Measurements from ENCODE around the gene CPT1A. TPM values are rescaled to one million over a fixed set of nuclear protein-coding genes. Genes with fewer than 3 reads are reported as not detected.

Gene CPT1A
- total RNA-seq, 1 experiment from 2014 or later, result 153 TPM

- Histone ChIP-seq H3K4me3 (ENCODE audit: low read depth in 2 of 2, low read length in 2 of 2) (no peak overlapping the region), H3K36me3 (ENCODE audit: control insufficient read depth, insufficient read depth, low read length) (peaks cover 4% of the 10 kb centered on the region; the same call in 1 of the 2 replicates), H3K9me3 (ENCODE audit: control insufficient read depth, insufficient read depth, low read depth, low read length) (no peaks in the 10 kb centered on the region), H3K27me3 (ENCODE audit: control insufficient read depth, insufficient read depth, low read length) (no peaks in the 10 kb centered on the region), H3K27ac (ENCODE audit: low read length) (no peak overlapping the region), H3K4me1 (ENCODE audit: control insufficient read depth, insufficient read depth, low read length) (peaks cover 8% of the 10 kb centered on the region; the same call in 1 of the 2 replicates)
- ChIA-PET POLR2A (interaction anchor here (0.6 kb wide), 1 partner anchor 35 kb away, joined by 13 read pairs; no protein-coding TSS in a partner anchor), CTCF (interaction anchor here (0.6 kb wide), 1 partner anchor 21 kb away, joined by 3 read pairs; no protein-coding TSS in a partner anchor)
- ATAC-seq (peak; percentile 35; the same call in 1 of the 2 replicates), DNase-seq (ENCODE audit: low read depth, low spot score) (no peak)
- in situ Hi-C loops (cut with HindIII; ENCODE audit: low pct_unique_long_range_greater_than_20kb, low sequenced_read_pairs) (no loop called here), intact Hi-C loops (cut with micrococcal nuclease; ENCODE audit: unreplicated experiment) (no loop called here)
- BruUV-seq (replicated peaks), result no TSS peak
- TF ChIP-seq TCF7L2 (IDR thresholded peaks at IDR 0.05; ENCODE audit: low read depth, low read length), result no peak
- TF ChIP-seq POLR2AphosphoS5 (IDR thresholded peaks at IDR 0.05; ENCODE audit: low read depth, low read length), result no peak
- no peak for TF ChIP-seq CTCF (IDR thresholded peaks at IDR 0.05)
Observed at GRCh38 chr11:68819362-68819761, 22.4 kb downstream of the CPT1A start.

DNA sequence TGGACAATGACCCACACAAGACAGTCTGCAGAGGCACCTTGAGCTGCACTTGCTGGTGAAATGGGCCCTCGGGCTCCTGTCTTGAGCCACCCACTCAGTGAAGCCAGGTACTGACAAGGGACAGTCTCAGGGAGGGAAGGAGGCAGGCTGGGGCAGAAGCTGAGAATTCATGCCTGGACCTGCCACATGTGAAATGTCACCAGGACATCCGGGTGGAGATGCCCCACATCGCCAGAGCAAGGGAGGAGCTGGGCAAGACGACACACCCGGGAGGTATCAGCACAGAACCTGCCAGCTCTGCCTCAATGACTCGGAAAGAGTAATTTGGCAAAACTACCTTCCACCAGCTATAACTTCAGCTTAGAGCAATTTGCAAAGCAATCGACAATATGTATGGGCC, 23.5 kb downstream of the CPT1A start:
- ChIA-PET POLR2A (interaction anchor here (0.5 to 0.6 kb wide), 2 partner anchors 9 to 88 kb away, joined by 3 to 5 read pairs; no protein-coding TSS in a partner anchor), CTCF (interaction anchor here (0.6 to 0.7 kb wide), 2 partner anchors 8 to 185 kb away, joined by 3 to 5 read pairs; no protein-coding TSS in a partner anchor)
- Histone ChIP-seq H3K27ac (ENCODE audit: low read length) (no peak overlapping the region), H3K4me1 (ENCODE audit: control insufficient read depth, insufficient read depth, low read length) (peaks cover 8% of the 10 kb centered on the region; the same call in 1 of the 2 replicates), H3K27me3 (ENCODE audit: control insufficient read depth, insufficient read depth, low read length) (no peaks in the 10 kb centered on the region), H3K4me3 (ENCODE audit: low read depth in 2 of 2, low read length in 2 of 2) (no peak overlapping the region), H3K9me3 (ENCODE audit: control insufficient read depth, insufficient read depth, low read depth, low read length) (no peaks in the 10 kb centered on the region), H3K36me3 (ENCODE audit: control insufficient read depth, insufficient read depth, low read length) (peaks cover 4% of the 10 kb centered on the region; the same call in 1 of the 2 replicates)
- peak; percentile 50 for ATAC-seq
- intact Hi-C loops (cut with micrococcal nuclease; ENCODE audit: unreplicated experiment), result no loop called here
- in situ Hi-C loops (cut with HindIII; ENCODE audit: low pct_unique_long_range_greater_than_20kb, low sequenced_read_pairs), result no loop called here
- no TSS peak for BruUV-seq (replicated peaks)
- no peak for TF ChIP-seq POLR2AphosphoS5 (IDR thresholded peaks at IDR 0.05; ENCODE audit: low read depth, low read length)
- TF ChIP-seq, protein P1, sequence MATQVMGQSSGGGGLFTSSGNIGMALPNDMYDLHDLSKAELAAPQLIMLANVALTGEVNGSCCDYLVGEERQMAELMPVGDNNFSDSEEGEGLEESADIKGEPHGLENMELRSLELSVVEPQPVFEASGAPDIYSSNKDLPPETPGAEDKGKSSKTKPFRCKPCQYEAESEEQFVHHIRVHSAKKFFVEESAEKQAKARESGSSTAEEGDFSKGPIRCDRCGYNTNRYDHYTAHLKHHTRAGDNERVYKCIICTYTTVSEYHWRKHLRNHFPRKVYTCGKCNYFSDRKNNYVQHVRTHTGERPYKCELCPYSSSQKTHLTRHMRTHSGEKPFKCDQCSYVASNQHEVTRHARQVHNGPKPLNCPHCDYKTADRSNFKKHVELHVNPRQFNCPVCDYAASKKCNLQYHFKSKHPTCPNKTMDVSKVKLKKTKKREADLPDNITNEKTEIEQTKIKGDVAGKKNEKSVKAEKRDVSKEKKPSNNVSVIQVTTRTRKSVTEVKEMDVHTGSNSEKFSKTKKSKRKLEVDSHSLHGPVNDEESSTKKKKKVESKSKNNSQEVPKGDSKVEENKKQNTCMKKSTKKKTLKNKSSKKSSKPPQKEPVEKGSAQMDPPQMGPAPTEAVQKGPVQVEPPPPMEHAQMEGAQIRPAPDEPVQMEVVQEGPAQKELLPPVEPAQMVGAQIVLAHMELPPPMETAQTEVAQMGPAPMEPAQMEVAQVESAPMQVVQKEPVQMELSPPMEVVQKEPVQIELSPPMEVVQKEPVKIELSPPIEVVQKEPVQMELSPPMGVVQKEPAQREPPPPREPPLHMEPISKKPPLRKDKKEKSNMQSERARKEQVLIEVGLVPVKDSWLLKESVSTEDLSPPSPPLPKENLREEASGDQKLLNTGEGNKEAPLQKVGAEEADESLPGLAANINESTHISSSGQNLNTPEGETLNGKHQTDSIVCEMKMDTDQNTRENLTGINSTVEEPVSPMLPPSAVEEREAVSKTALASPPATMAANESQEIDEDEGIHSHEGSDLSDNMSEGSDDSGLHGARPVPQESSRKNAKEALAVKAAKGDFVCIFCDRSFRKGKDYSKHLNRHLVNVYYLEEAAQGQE (IDR thresholded peaks at IDR 0.05; ENCODE audit: insufficient read depth in 1 of 2, low read depth in 2 of 2, low read length in 1 of 2), result no peak
- no peak for TF ChIP-seq SIN3A (IDR thresholded peaks at IDR 0.05; ENCODE audit: borderline replicate concordance, insufficient read depth, low read depth, low read length)
- TF ChIP-seq CTCF (IDR thresholded peaks at IDR 0.05), result no peak
- TF ChIP-seq TCF7L2 (IDR thresholded peaks at IDR 0.05; ENCODE audit: low read depth, low read length), result no peak
- DNase-seq (ENCODE audit: low read depth, low spot score), result no peak
